HepG2 (cell line): Measurements from ENCODE around the gene ATP1A1. TPM values are rescaled to one million over a fixed set of nuclear protein-coding genes. Genes with fewer than 3 reads are reported as not detected.
A peak's percentile ranks its signal among the peaks of the same experiment; 100 is the strongest.

ENCODE experiments used
- ATAC-seq: fragments of 200-7000 bp; cut with Tn5 transposase; 3 replicates; pipeline ENCODE4 v1.9.1; 2020; ENCODE audit warnings: mild to moderate bottlenecking, moderate library complexity
- BruUV-seq: library from RNA; stranded (reverse); fragments of 400-500 nt; replicated peaks from 2 replicates; lab custom pipeline; 2021; lab: Mats Ljungman, UMichigan
- CTCF ChIA-PET: fragments of 300-600 bp; formaldehyde crosslinking; extraction: SDS; loops from one replicate; lab custom pipeline; 2021; ENCODE audit warnings: low total read pairs, inconsistent platforms, low intra/inter-chr PET ratio; lab: Yijun Ruan, JAX
- POLR2A ChIA-PET: fragments of 350-600 bp; sonication (Branson Sonifier 250); formaldehyde crosslinking; loops from one replicate; lab custom pipeline; 2020; ENCODE audit warnings: antibody characterized with exemption, inconsistent platforms; lab: Yijun Ruan, JAX
- DNase-seq: peaks from one replicate; pipeline ENCODE4 v3.0.0-alpha.2; 2015; ENCODE audit warnings: low spot score
- FAIRE-seq: peaks from 3 replicates; lab custom pipeline; 2011; peaks lifted over from hg19 to GRCh38; lab: Jason Lieb, UNC
- H2AFZ ChIP-seq: one replicate; pipeline ENCODE4 v1.6.1; 2011; ENCODE audit warnings: low read length, inconsistent platforms
- H3K27ac ChIP-seq: fragments of 300-600 bp; 3 replicates; pipeline ENCODE4 v1.8.0; 2011; ENCODE audit warnings: mixed run types, mild to moderate bottlenecking, mixed read lengths, low read length, inconsistent platforms; ENCODE audit not compliant: insufficient read depth; ENCODE audit errors: extremely low read length
- H3K27me3 ChIP-seq, 2 experiments: fragments of 200-600 bp in 1 of 2; 2 replicates in 1 of 2; 3 replicates in 1 of 2; pipeline versions ENCODE4 v1.6.0 to v1.8.0; 2011; ENCODE audit warnings: low read length in 2 of 2, mild to moderate bottlenecking in 2 of 2, moderate library complexity in 2 of 2, inconsistent platforms in 1 of 2; ENCODE audit not compliant: insufficient read depth in 2 of 2, control insufficient read depth in 1 of 2
- H3K36me3 ChIP-seq, 2 experiments: fragments of 200-600 bp in 1 of 2; replicated peaks in 1 of 2; 2 replicates in 1 of 2; 3 replicates in 1 of 2; pipeline versions ENCODE4 v1.5.1 to v1.8.0; 2011; ENCODE audit warnings: low read length in 2 of 2, inconsistent platforms in 1 of 2; ENCODE audit not compliant: insufficient read depth in 2 of 2, control insufficient read depth in 1 of 2
- H3K4me1 ChIP-seq: 2 replicates; pipeline ENCODE4 v1.5.1; 2012; ENCODE audit warnings: low read length, inconsistent platforms; ENCODE audit not compliant: insufficient read depth
- H3K4me2 ChIP-seq: 2 replicates; pipeline ENCODE4 v1.6.0; 2011; ENCODE audit warnings: low read depth, low read length, inconsistent platforms
- H3K4me3 ChIP-seq, 3 experiments: fragments of 200-600 bp in 1 of 3; sonication (generic), shearing (Covaris generic) in 1 of 3; replicated peaks in 1 of 3; 2 replicates each; pipeline ENCODE4 v1.5.1; 2011 to 2016; ENCODE audit warnings: low read length in 3 of 3, inconsistent platforms in 2 of 3, low read depth in 2 of 3, mild to moderate bottlenecking in 2 of 3, control low read depth in 1 of 3, mixed read lengths in 1 of 3; ENCODE audit not compliant: insufficient read depth in 1 of 3
- H3K79me2 ChIP-seq: one replicate; pipeline ENCODE4 v1.6.1; 2011; ENCODE audit warnings: low read length, inconsistent platforms; ENCODE audit not compliant: insufficient read depth
- H3K9ac ChIP-seq: 2 replicates; pipeline ENCODE4 v1.6.0; 2011; ENCODE audit warnings: mild to moderate bottlenecking, low read depth, low read length, inconsistent platforms; ENCODE audit not compliant: insufficient read depth
- H3K9me3 ChIP-seq: 2 replicates; pipeline ENCODE4 v1.5.1; 2012; ENCODE audit warnings: mild to moderate bottlenecking, low read length
- H4K20me1 ChIP-seq: 2 replicates; pipeline ENCODE4 v1.6.0; 2011; ENCODE audit warnings: inconsistent platforms, mild to moderate bottlenecking, low read length, moderate library complexity; ENCODE audit not compliant: insufficient read depth
- CC2D1A ChIP-seq: sonication (generic); formaldehyde crosslinking; IDR thresholded peaks from 2 replicates; pipeline ENCODE4 v1.8.1; 2023; ENCODE audit warnings: mild to moderate bottlenecking, missing genetic modification reagents
- CEBPG ChIP-seq: IDR thresholded peaks from 2 replicates; pipeline ENCODE4 v1.6.1; 2016
- FOSL2 ChIP-seq: sonication (generic); formaldehyde crosslinking; IDR thresholded peaks from 2 replicates; pipeline ENCODE4 v1.4.0; 2020; ENCODE audit warnings: missing genetic modification reagents
- FOXA3 ChIP-seq: IDR thresholded peaks from 2 replicates; pipeline ENCODE4 v1.6.1; 2016; ENCODE audit warnings: missing genetic modification reagents, missing compliant biosample characterization
- FOXC1 ChIP-seq: sonication (generic); formaldehyde crosslinking; IDR thresholded peaks from 2 replicates; pipeline ENCODE4 v1.8.0; 2022; ENCODE audit warnings: mild to moderate bottlenecking, missing genetic modification reagents, borderline replicate concordance
- GABPB1 ChIP-seq: IDR thresholded peaks from 2 replicates; pipeline ENCODE4 v1.6.1; 2016; ENCODE audit warnings: mild to moderate bottlenecking, missing genetic modification reagents, moderate library complexity, missing compliant biosample characterization
- GATAD2A ChIP-seq: IDR thresholded peaks from 2 replicates; pipeline ENCODE4 v1.6.1; 2016
- HDAC2 ChIP-seq: sonication (generic); formaldehyde crosslinking; IDR thresholded peaks from 2 replicates; pipeline ENCODE4 v1.4.0; 2020; ENCODE audit warnings: missing genetic modification reagents
- JUN ChIP-seq: sonication (generic); formaldehyde crosslinking; IDR thresholded peaks from 2 replicates; pipeline ENCODE4 v1.4.0; 2020; ENCODE audit warnings: mild to moderate bottlenecking, missing genetic modification reagents
- KDM2A ChIP-seq: sonication (generic); formaldehyde crosslinking; IDR thresholded peaks from 2 replicates; pipeline ENCODE4 v1.4.0; 2020; ENCODE audit warnings: low read depth, missing genetic modification reagents, borderline replicate concordance
- KLF9 ChIP-seq: IDR thresholded peaks from 2 replicates; pipeline ENCODE4 v1.6.1; 2016; ENCODE audit warnings: low read depth
- NKX3-1 ChIP-seq: sonication (generic); formaldehyde crosslinking; IDR thresholded peaks from 2 replicates; pipeline ENCODE4 v1.5.0; 2020; ENCODE audit warnings: missing genetic modification reagents
- SAP130 ChIP-seq: IDR thresholded peaks from 2 replicates; pipeline ENCODE4 v1.6.1; 2016; ENCODE audit warnings: low read depth
- TCF7 ChIP-seq: sonication (generic); IDR thresholded peaks from 2 replicates; pipeline ENCODE4 v1.6.1; 2016; ENCODE audit warnings: antibody characterized with exemption, low read depth
- WGBS: methylation state at CpG from one replicate; pipeline ENCODE4 v1.1.6; 2017; ENCODE audit warnings: low lambda C conversion rate; 5-methylcytosine and 5-hydroxymethylcytosine counted together
- in situ Hi-C: cut with HindIII; loops from 2 replicates; pipeline ENCODE4 v1.10.0; 2017; ENCODE audit warnings: low pct_unique_long_range_greater_than_20kb; ENCODE audit not compliant: extremely low pct_ligation_motif_present
- intact Hi-C: fragments of 100-400 bp; cut with micrococcal nuclease; formaldehyde crosslinking; loops from one replicate; pipeline ENCODE4 v1.10.0; 2022; ENCODE audit not compliant: unreplicated experiment
- polyA plus RNA-seq, 8 experiments: library from polyadenylated mRNA; depleted of rRNA in 3 of 8; stranded (reverse) in 7 of 8; unstranded in 1 of 8; fragments of >200 nt; fragmentation: Illumina TruSeq in 4 of 8; extraction: Trizol in 4 of 8; gene quantifications; 2 replicates each; pipeline versions ENCODE4 v1.2.1 to v1.2.3, GENCODE V29; 2011 to 2016; ENCODE audit warnings: low read depth in 4 of 8, missing spikeins in 1 of 8, mixed read lengths in 1 of 8; ENCODE audit not compliant: insufficient read depth in 1 of 8
- total RNA-seq, 5 experiments: library from RNA; depleted of rRNA; stranded (reverse); fragments of >200 nt; fragmentation: Illumina TruSeq; extraction: Trizol; gene quantifications; 2 replicates each; pipeline ENCODE4 v1.2.3, GENCODE V29; 2016; ENCODE audit warnings: low read depth in 1 of 5
- TF ChIP-seq, protein P1 (sequence below): sonication (generic); formaldehyde crosslinking; IDR thresholded peaks from 2 replicates; pipeline ENCODE4 v1.8.0; 2022; ENCODE audit warnings: mild to moderate bottlenecking, missing genetic modification reagents
- TF ChIP-seq, protein P2 (sequence below): IDR thresholded peaks from 2 replicates; pipeline ENCODE4 v1.6.1; 2016; ENCODE audit warnings: missing biosample characterization, missing genetic modification reagents, low read depth
- TF ChIP-seq, protein P3 (sequence below): IDR thresholded peaks from 2 replicates; pipeline ENCODE4 v1.4.0; 2020; ENCODE audit warnings: mild to moderate bottlenecking, missing genetic modification reagents
- TF ChIP-seq, protein P4 (sequence below): sonication (generic); IDR thresholded peaks from 2 replicates; pipeline ENCODE4 v1.6.1; 2016; ENCODE audit warnings: low read depth, borderline replicate concordance

Gene ATP1A1
- total and polyA plus RNA-seq, 2 of the 13 experiments (the other 11 are each of a cell fraction or from before 2014, with no cell fraction given): 280 to 705 TPM

DNA sequence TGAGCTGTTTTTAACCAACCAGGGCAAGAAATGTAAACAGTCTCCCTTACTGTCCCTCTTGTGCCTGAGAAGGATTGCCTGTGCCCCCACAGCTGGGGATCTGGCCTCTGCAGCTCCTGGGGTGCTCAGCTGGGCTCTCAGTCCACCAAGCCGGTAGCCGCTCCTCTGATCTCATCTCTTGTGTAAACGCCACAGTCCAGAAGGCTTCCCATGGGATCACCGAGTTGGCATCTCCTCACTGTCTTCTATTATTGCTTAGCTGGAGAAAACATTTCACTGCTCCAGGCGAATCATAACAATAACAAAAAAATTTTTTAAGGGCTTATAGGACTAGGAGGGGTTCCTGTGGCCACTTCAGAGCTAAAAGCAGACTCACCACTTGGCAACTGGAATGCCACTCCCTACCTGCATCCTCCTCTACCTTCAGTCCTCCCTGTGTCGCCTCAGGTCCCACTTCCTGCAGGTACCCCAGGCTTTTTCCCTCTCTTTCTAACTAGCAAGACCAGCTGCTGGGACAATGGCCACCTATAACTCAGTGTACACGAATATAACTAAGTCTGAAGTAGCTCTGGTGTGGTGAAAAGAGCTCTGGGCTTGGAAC is 75.8 kb downstream of the ATP1A1 start:
- intact Hi-C loops (no loop called here), in situ Hi-C loops (no loop called here)
- FAIRE-seq (no peak), DNase-seq (peak; percentile 56), ATAC-seq (peak; percentile 92)
- no peaks in the 10 kb centered on the region for H3K27me3 ChIP-seq
- peak overlapping the region; percentile 30 for H3K4me2 ChIP-seq
- no TSS peak for BruUV-seq
- no peaks in the 10 kb centered on the region for H4K20me1 ChIP-seq
- H3K4me1 ChIP-seq: peaks cover 61% of the 10 kb centered on the region
- WGBS: 22% methylated on average over 5 of the region's 7 CpGs
- no peaks in the 10 kb centered on the region for H3K9me3 ChIP-seq
- H3K9ac ChIP-seq: no peak overlapping the region
- no peaks in the 10 kb centered on the region for H3K79me2 ChIP-seq
- ChIA-PET POLR2A (interaction anchor here (0.7 to 2.0 kb wide), 3 partner anchors 16 to 27 kb away, joined by 3 to 10 read pairs (median 9); no protein-coding TSS in a partner anchor), CTCF (no interaction called here)
- H2AFZ ChIP-seq: no peak overlapping the region
- H3K27ac ChIP-seq: peak overlapping the region; percentile 10
- no peaks in the 10 kb centered on the region for H3K36me3 ChIP-seq
- no peak overlapping the region; a peak in 1 of 6 replicates for H3K4me3 ChIP-seq
- TF ChIP-seq, protein P1, sequence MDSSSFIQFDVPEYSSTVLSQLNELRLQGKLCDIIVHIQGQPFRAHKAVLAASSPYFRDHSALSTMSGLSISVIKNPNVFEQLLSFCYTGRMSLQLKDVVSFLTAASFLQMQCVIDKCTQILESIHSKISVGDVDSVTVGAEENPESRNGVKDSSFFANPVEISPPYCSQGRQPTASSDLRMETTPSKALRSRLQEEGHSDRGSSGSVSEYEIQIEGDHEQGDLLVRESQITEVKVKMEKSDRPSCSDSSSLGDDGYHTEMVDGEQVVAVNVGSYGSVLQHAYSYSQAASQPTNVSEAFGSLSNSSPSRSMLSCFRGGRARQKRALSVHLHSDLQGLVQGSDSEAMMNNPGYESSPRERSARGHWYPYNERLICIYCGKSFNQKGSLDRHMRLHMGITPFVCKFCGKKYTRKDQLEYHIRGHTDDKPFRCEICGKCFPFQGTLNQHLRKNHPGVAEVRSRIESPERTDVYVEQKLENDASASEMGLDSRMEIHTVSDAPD: no peak
- TF ChIP-seq CC2D1A (CRISPR knock-in tag) (no peak), SAP130 (CRISPR knock-in tag) (peak; percentile 52), JUN (CRISPR knock-in tag) (peak; percentile 70; the same call in 1 of the 2 replicates), GATAD2A (CRISPR knock-in tag) (0 out of 2 replicates have a peak, but pooled peaks have one; percentile 30), FOXA3 (CRISPR knock-in tag) (peak; percentile 63), GABPB1 (CRISPR knock-in tag) (0 out of 2 replicates have a peak, but pooled peaks have one; percentile 18), KLF9 (CRISPR knock-in tag) (no peak), KDM2A (no peak), TCF7 (peak; percentile 56; the same call in 1 of the 2 replicates), NKX3-1 (CRISPR knock-in tag) (no peak), CEBPG (peak; percentile 9; the same call in 1 of the 2 replicates), FOXC1 (no peak), FOSL2 (CRISPR knock-in tag) (peak; percentile 26; the same call in 1 of the 2 replicates), HDAC2 (CRISPR knock-in tag) (peak; percentile 18; the same call in 1 of the 2 replicates)
- TF ChIP-seq, protein P2, sequence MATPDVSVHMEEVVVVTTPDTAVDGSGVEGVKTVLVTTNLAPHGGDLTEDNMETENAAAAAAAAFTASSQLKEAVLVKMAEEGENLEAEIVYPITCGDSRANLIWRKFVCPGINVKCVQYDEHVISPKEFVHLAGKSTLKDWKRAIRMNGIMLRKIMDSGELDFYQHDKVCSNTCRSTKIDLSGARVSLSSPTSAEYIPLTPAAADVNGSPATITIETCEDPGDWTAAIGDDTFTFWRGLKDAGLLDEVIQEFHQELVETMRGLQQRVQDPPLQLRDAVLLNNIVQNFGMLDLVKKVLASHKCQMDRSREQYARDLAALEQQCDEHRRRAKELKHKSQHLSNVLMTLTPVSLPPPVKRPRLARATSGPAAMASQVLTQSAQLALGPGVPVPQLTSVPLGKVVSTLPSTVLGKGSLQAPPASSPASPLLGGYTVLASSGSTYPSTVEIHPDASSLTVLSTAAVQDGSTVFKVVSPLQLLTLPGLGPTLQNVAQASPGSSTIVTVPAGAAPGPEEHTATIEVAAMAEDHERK (CRISPR knock-in tag): no peak
- TF ChIP-seq, protein P3, sequence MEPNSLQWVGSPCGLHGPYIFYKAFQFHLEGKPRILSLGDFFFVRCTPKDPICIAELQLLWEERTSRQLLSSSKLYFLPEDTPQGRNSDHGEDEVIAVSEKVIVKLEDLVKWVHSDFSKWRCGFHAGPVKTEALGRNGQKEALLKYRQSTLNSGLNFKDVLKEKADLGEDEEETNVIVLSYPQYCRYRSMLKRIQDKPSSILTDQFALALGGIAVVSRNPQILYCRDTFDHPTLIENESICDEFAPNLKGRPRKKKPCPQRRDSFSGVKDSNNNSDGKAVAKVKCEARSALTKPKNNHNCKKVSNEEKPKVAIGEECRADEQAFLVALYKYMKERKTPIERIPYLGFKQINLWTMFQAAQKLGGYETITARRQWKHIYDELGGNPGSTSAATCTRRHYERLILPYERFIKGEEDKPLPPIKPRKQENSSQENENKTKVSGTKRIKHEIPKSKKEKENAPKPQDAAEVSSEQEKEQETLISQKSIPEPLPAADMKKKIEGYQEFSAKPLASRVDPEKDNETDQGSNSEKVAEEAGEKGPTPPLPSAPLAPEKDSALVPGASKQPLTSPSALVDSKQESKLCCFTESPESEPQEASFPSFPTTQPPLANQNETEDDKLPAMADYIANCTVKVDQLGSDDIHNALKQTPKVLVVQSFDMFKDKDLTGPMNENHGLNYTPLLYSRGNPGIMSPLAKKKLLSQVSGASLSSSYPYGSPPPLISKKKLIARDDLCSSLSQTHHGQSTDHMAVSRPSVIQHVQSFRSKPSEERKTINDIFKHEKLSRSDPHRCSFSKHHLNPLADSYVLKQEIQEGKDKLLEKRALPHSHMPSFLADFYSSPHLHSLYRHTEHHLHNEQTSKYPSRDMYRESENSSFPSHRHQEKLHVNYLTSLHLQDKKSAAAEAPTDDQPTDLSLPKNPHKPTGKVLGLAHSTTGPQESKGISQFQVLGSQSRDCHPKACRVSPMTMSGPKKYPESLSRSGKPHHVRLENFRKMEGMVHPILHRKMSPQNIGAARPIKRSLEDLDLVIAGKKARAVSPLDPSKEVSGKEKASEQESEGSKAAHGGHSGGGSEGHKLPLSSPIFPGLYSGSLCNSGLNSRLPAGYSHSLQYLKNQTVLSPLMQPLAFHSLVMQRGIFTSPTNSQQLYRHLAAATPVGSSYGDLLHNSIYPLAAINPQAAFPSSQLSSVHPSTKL (CRISPR knock-in tag): peak; percentile 40
- TF ChIP-seq, protein P4, sequence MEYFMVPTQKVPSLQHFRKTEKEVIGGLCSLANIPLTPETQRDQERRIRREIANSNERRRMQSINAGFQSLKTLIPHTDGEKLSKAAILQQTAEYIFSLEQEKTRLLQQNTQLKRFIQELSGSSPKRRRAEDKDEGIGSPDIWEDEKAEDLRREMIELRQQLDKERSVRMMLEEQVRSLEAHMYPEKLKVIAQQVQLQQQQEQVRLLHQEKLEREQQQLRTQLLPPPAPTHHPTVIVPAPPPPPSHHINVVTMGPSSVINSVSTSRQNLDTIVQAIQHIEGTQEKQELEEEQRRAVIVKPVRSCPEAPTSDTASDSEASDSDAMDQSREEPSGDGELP: peak; percentile 82; the same call in 1 of the 2 replicates
